Smooth muscle cell (in vitro differentiated cells): ENCODE data around the gene ST6GALNAC5. TPM values are rescaled to one million over a fixed set of nuclear protein-coding genes. Genes with fewer than 3 reads are reported as not detected.

Experiments used
- DNase-seq: peaks from one replicate; lab custom pipeline; 2025; ENCODE audit not compliant: unreplicated experiment; lab: John Stamatoyannopoulos, UW
- H2AFZ ChIP-seq: fragments of 200-600 bp; sonication (generic); 2 replicates; pipeline ENCODE4 v1.6.0; 2016; ENCODE audit warnings: antibody characterized with exemption, low read depth, mild to moderate bottlenecking
- H3F3A ChIP-seq: fragments of 200-600 bp; sonication (generic); 2 replicates; pipeline ENCODE4 v1.6.0; 2017; ENCODE audit warnings: antibody characterized with exemption, low read depth
- H3K27ac ChIP-seq: fragments of 200-600 bp; sonication (generic); 2 replicates; pipeline ENCODE4 v1.5.1; 2016; ENCODE audit warnings: low read depth, mild to moderate bottlenecking
- H3K27me3 ChIP-seq: fragments of 200-600 bp; sonication (generic); 2 replicates; pipeline ENCODE4 v1.6.1; 2016; ENCODE audit warnings: low read depth, mild to moderate bottlenecking
- H3K36me3 ChIP-seq: fragments of 200-600 bp; sonication (generic); 2 replicates; pipeline ENCODE4 v1.5.1; 2016; ENCODE audit warnings: low read depth
- H3K4me1 ChIP-seq: fragments of 200-600 bp; sonication (generic); 2 replicates; pipeline ENCODE4 v1.5.1; 2016; ENCODE audit warnings: low read depth
- H3K4me2 ChIP-seq: fragments of 200-600 bp; sonication (generic); 2 replicates; pipeline ENCODE4 v1.6.0; 2016; ENCODE audit warnings: mild to moderate bottlenecking
- H3K4me3 ChIP-seq: fragments of 200-600 bp; sonication (generic); 2 replicates; pipeline ENCODE4 v1.5.1; 2016; ENCODE audit warnings: mild to moderate bottlenecking
- H3K79me2 ChIP-seq: fragments of 200-600 bp; sonication (generic); 2 replicates; pipeline ENCODE4 v1.6.0; 2016; ENCODE audit warnings: low read depth, mild to moderate bottlenecking
- H3K9ac ChIP-seq: fragments of 200-600 bp; sonication (generic); 2 replicates; pipeline ENCODE4 v1.6.0; 2016; ENCODE audit warnings: low read depth
- H3K9me3 ChIP-seq: fragments of 200-600 bp; sonication (generic); replicated peaks from 2 replicates; pipeline ENCODE4 v1.5.1; 2016; ENCODE audit warnings: low read depth
- H4K20me1 ChIP-seq: fragments of 200-600 bp; sonication (generic); 2 replicates; pipeline ENCODE4 v1.6.0; 2016; ENCODE audit warnings: low read depth
- CTCF ChIP-seq: fragments of 200-600 bp; sonication (generic); IDR thresholded peaks from 2 replicates; pipeline ENCODE4 v1.5.1; 2017; ENCODE audit warnings: borderline replicate concordance, mild to moderate bottlenecking, antibody characterized with exemption; ENCODE audit not compliant: insufficient read depth, poor library complexity, severe bottlenecking
- WGBS: methylation state at CpG from one replicate; pipeline ENCODE4 v1.1.7; 2016; ENCODE audit warnings: low lambda C conversion rate; 5-methylcytosine and 5-hydroxymethylcytosine counted together
- polyA plus RNA-seq: library from polyadenylated mRNA; unstranded; fragments of >200 nt; fragmentation: Nextera tagmentation; extraction: Ambion mirVana; gene quantifications from 2 replicates; pipeline ENCODE4 v1.2.1, GENCODE V29; 2016
- total RNA-seq: library from RNA; depleted of rRNA; stranded (reverse); fragments of >200 nt; gene quantifications from 2 replicates; pipeline ENCODE4 v1.2.3, GENCODE V29; 2014

Gene ST6GALNAC5
- total and polyA plus RNA-seq, 2 experiments from 2014 or later = 24.9 to 38.8 TPM

DNA sequence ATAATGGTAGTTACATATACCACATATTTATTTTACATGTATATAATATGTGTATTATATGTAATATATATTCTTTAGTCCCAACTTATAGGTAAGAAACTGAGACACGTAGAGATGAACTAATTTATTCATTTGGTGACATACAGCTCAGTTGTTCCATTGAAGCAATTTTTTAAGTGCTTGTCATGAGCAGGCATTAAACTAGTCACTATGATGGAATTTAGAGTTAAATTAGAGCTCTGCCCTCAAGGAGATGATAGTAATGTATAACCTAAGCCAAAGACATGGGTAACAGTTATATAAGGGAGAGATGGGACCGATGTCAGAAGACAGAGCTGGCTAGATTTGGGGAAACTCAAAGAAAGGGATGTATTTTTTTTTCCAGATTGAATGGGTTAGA is 83.0 kb downstream of the ST6GALNAC5 start:
- Histone ChIP-seq H3K9ac (no peak overlapping the region), H3F3A (no peaks in the 10 kb centered on the region), H4K20me1 (no peaks in the 10 kb centered on the region), H3K36me3 (no peaks in the 10 kb centered on the region), H3K4me1 (peaks cover 8% of the 10 kb centered on the region), H3K4me2 (no peak overlapping the region), H3K27me3 (no peaks in the 10 kb centered on the region), H3K27ac (no peak overlapping the region), H3K9me3 (no peaks in the 10 kb centered on the region), H3K4me3 (no peak overlapping the region), H2AFZ (no peak overlapping the region), H3K79me2 (no peaks in the 10 kb centered on the region)
- no peak for TF ChIP-seq CTCF
- WGBS = 80% methylated on average over 2 of the region's 2 CpGs
- no peak for DNase-seq

- H3K27ac ChIP-seq = no peak overlapping the region
- no peak for DNase-seq
- H3K36me3 ChIP-seq = no peaks in the 10 kb centered on the region
Measured at GRCh38 chr1:76951153-76951552, 83.9 kb downstream of the ST6GALNAC5 start.

GRCh38 chr1:76955652-76956051 is 88.4 kb downstream of the ST6GALNAC5 start:
- Histone ChIP-seq H3K4me2 (no peak overlapping the region), H3K4me3 (no peak overlapping the region), H3K4me1 (no peaks in the 10 kb centered on the region), H4K20me1 (peaks cover 8% of the 10 kb centered on the region), H3K9ac (no peak overlapping the region), H3F3A (no peaks in the 10 kb centered on the region), H3K27me3 (no peaks in the 10 kb centered on the region), H3K79me2 (no peaks in the 10 kb centered on the region), H3K9me3 (no peaks in the 10 kb centered on the region), H3K36me3 (no peaks in the 10 kb centered on the region), H2AFZ (no peak overlapping the region), H3K27ac (no peak overlapping the region)
- DNase-seq = no peak
- TF ChIP-seq CTCF = no peak

More at GRCh38 chr1:76951153-76951552, 83.9 kb downstream of the ST6GALNAC5 start:
- H3K4me3 ChIP-seq = no peak overlapping the region
- no peaks in the 10 kb centered on the region for H3K27me3 ChIP-seq
- H4K20me1 ChIP-seq = no peaks in the 10 kb centered on the region
- no peaks in the 10 kb centered on the region for H3F3A ChIP-seq
- H3K79me2 ChIP-seq = no peaks in the 10 kb centered on the region
- peaks cover 1% of the 10 kb centered on the region for H3K4me1 ChIP-seq
- H2AFZ ChIP-seq = no peak overlapping the region
- no peak overlapping the region for H3K4me2 ChIP-seq
- WGBS = 65% methylated on average over 2 of the region's 2 CpGs
- no peak for TF ChIP-seq CTCF
- H3K9ac ChIP-seq = no peak overlapping the region
- H3K9me3 ChIP-seq = no peaks in the 10 kb centered on the region

GRCh38 chr1:76957961-76958360 is 90.7 kb downstream of the ST6GALNAC5 start:
- no peak overlapping the region for H3K9ac ChIP-seq
- no peaks in the 10 kb centered on the region for H3K27me3 ChIP-seq
- no peak overlapping the region for H3K4me2 ChIP-seq
- H3K4me3 ChIP-seq = no peak overlapping the region
- H3K79me2 ChIP-seq = no peaks in the 10 kb centered on the region
- DNase-seq = no peak
- H3K36me3 ChIP-seq = no peaks in the 10 kb centered on the region
- H2AFZ ChIP-seq = no peak overlapping the region
- H3K4me1 ChIP-seq = no peaks in the 10 kb centered on the region
- no peak overlapping the region for H3K27ac ChIP-seq
- peaks cover 8% of the 10 kb centered on the region for H4K20me1 ChIP-seq
- H3K9me3 ChIP-seq = no peaks in the 10 kb centered on the region
- 91% methylated on average over 8 of the region's 8 CpGs for WGBS
- TF ChIP-seq CTCF = no peak
- no peaks in the 10 kb centered on the region for H3F3A ChIP-seq
